Activated gamma-delta T cell (primary cell): ENCODE results near the gene KDM4C.

Source experiments
- DNase-seq: peaks from one replicate; lab custom pipeline; 2025; lab: John Stamatoyannopoulos, UW

KDM4C gene

GRCh38 chr9:7042124-7042523 lies 284.4 kb downstream of the KDM4C start:
- no peak for DNase-seq

GRCh38 chr9:7045361-7045760 lies 287.6 kb downstream of the KDM4C start:
- DNase-seq: no peak

GRCh38 chr9:7051711-7052110 lies 293.9 kb downstream of the KDM4C start:
- DNase-seq: no peak

GRCh38 chr9:7053903-7054302 lies 296.1 kb downstream of the KDM4C start:
- DNase-seq: no peak

- DNase-seq: no peak
Measured at GRCh38 chr9:7055171-7055903, 297.6 kb downstream of the KDM4C start.

- DNase-seq: no peak
Measured at GRCh38 chr9:7056254-7056653, 298.5 kb downstream of the KDM4C start.

GRCh38 chr9:7058473-7058872 lies 300.7 kb downstream of the KDM4C start:
- no peak for DNase-seq

- DNase-seq: no peak
Measured at GRCh38 chr9:7067169-7067568, 309.4 kb downstream of the KDM4C start.

- no peak for DNase-seq
Measured at GRCh38 chr9:7071916-7072315, 314.1 kb downstream of the KDM4C start.

- no peak for DNase-seq
Measured at GRCh38 chr9:7073706-7074105, 315.9 kb downstream of the KDM4C start.

- no peak for DNase-seq
Measured at GRCh38 chr9:7075154-7075553, 317.4 kb downstream of the KDM4C start.

- no peak for DNase-seq
Measured at GRCh38 chr9:7079051-7079450, 321.3 kb downstream of the KDM4C start.

GRCh38 chr9:7081065-7081600 lies 323.4 kb downstream of the KDM4C start:
- no peak for DNase-seq

- no peak for DNase-seq
Measured at GRCh38 chr9:7083192-7083591, 325.4 kb downstream of the KDM4C start.

- no peak for DNase-seq
Measured at GRCh38 chr9:7085357-7085756, 327.6 kb downstream of the KDM4C start.

- DNase-seq: no peak
Measured at GRCh38 chr9:7086389-7086788, 328.6 kb downstream of the KDM4C start.

- no peak for DNase-seq
Measured at GRCh38 chr9:7088611-7089010, 330.8 kb downstream of the KDM4C start.

- DNase-seq: no peak
Measured at GRCh38 chr9:7089406-7090193, 331.8 kb downstream of the KDM4C start.

- DNase-seq: no peak
Measured at GRCh38 chr9:7093040-7093439, 335.3 kb downstream of the KDM4C start.

- DNase-seq: no peak
Measured at GRCh38 chr9:7094052-7094451, 336.3 kb downstream of the KDM4C start.

GRCh38 chr9:7094576-7094975 lies 336.8 kb downstream of the KDM4C start:
- DNase-seq: no peak

- DNase-seq: no peak
Measured at GRCh38 chr9:7095058-7095457, 337.3 kb downstream of the KDM4C start.

- DNase-seq: no peak
Measured at GRCh38 chr9:7097040-7097715, 339.4 kb downstream of the KDM4C start.
